HCT116 (cell line): ENCODE results near the gene TDRD10.

Experiments
- CBX3 ChIP-seq: IDR thresholded peaks from 2 replicates; pipeline ENCODE4 v1.6.1; 2012; ENCODE audit warnings: low read depth
- EZH2 ChIP-seq: fragments of 200-600 bp; sonication (generic); IDR thresholded peaks from 2 replicates; pipeline ENCODE4 v1.6.1; 2017; ENCODE audit warnings: antibody characterized with exemption, mixed run types
- POLR2A ChIP-seq: IDR thresholded peaks from 2 replicates; pipeline ENCODE4 v1.7.0; 2011; ENCODE audit warnings: borderline replicate concordance; ENCODE audit not compliant: insufficient read depth, insufficient read length; ENCODE audit errors: extremely low read depth
- POLR2AphosphoS5 ChIP-seq: IDR thresholded peaks from 2 replicates; pipeline ENCODE4 v1.6.1; 2011; ENCODE audit warnings: mild to moderate bottlenecking, low read depth, low read length, moderate library complexity
- TCF7L2 ChIP-seq: IDR thresholded peaks from 2 replicates; pipeline ENCODE4 v1.7.0; 2011; ENCODE audit warnings: borderline replicate concordance, inconsistent platforms; ENCODE audit not compliant: insufficient read depth, insufficient read length; ENCODE audit errors: extremely low read depth
- TF ChIP-seq, protein P1 (sequence below): IDR thresholded peaks from 2 replicates; pipeline ENCODE4 v1.6.1; 2012
- TF ChIP-seq, protein P2 (sequence below), 3 experiments: fragments of 200-600 bp in 1 of 3; sonication (generic) in 1 of 3; IDR thresholded peaks in 2 of 3; conservative IDR thresholded peaks in 1 of 3; 2 replicates each; pipeline ENCODE4 v1.5.1; 2012 to 2017; ENCODE audit warnings: low read depth in 2 of 3, low read length in 2 of 3, antibody characterized with exemption in 1 of 3, borderline replicate concordance in 1 of 3, control low read depth in 1 of 3, mild to moderate bottlenecking in 1 of 3, mixed read lengths in 1 of 3, mixed run types in 1 of 3, moderate library complexity in 1 of 3; ENCODE audit not compliant: insufficient read depth in 1 of 3

DNA sequence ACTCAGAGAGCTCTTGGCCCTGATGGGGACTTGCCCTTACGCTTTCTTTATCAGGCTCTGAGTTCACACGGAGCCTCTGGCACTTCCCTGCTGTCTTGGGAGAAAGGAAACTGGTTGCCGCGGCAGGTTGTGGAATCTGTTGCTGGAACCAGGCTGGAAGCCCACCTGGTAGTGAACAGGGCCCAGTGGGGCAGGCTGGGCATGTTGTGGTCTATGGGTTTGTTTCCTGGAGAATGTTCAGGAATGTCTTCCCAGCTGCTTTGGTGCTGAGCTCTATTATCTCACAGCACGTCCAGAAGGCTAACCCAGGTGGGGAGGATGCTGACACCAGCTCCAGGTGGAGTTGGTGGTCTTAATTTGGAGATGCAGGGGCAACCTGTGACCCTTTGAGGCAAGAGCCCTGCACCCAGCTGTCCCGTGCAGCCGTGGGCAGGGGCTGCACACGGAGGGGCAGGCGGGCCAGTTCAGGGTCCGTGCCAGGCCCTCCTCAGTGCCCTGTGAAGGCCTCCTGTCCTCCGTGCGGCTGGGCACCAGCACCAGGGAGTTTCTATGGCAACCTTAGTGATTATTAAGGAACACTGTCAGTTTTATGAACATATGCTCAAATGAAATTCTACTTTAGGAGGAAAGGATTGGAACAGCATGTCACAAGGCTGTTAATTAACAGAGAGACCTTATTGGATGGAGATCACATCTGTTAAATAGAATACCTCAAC lies 33.3 kb upstream of the TDRD10 start:
- TF ChIP-seq, protein P1, sequence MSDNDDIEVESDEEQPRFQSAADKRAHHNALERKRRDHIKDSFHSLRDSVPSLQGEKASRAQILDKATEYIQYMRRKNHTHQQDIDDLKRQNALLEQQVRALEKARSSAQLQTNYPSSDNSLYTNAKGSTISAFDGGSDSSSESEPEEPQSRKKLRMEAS: no peak
- TF ChIP-seq, protein P2, sequence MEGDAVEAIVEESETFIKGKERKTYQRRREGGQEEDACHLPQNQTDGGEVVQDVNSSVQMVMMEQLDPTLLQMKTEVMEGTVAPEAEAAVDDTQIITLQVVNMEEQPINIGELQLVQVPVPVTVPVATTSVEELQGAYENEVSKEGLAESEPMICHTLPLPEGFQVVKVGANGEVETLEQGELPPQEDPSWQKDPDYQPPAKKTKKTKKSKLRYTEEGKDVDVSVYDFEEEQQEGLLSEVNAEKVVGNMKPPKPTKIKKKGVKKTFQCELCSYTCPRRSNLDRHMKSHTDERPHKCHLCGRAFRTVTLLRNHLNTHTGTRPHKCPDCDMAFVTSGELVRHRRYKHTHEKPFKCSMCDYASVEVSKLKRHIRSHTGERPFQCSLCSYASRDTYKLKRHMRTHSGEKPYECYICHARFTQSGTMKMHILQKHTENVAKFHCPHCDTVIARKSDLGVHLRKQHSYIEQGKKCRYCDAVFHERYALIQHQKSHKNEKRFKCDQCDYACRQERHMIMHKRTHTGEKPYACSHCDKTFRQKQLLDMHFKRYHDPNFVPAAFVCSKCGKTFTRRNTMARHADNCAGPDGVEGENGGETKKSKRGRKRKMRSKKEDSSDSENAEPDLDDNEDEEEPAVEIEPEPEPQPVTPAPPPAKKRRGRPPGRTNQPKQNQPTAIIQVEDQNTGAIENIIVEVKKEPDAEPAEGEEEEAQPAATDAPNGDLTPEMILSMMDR (IDR thresholded peaks at IDR 0.05 in 2 of 3, conservative IDR thresholded peaks at IDR 0.05 in 1 of 3; ENCODE audit: borderline replicate concordance in 1 of 3, insufficient read depth in 1 of 3, low read depth in 2 of 3, low read length in 2 of 3): no peak
- TF ChIP-seq EZH2 (no peak), CBX3 (no peak), POLR2A (no peak), POLR2AphosphoS5 (no peak), TCF7L2 (no peak)
